Measurements from ENCODE around the gene VPS13D. TPM values are rescaled to one million over a fixed set of nuclear protein-coding genes. Genes with fewer than 3 reads are reported as not detected.
"Not testable (repeated sequence)": the region's sequence is repeated elsewhere in the genome, so short reads cannot be mapped to it uniquely, and the experiment has no call there.

The VPS13D gene
- total and polyA plus RNA-seq, 2 of the 4 experiments (the other 2 are of a cell fraction): 9.0 to 16.3 TPM

DNA sequence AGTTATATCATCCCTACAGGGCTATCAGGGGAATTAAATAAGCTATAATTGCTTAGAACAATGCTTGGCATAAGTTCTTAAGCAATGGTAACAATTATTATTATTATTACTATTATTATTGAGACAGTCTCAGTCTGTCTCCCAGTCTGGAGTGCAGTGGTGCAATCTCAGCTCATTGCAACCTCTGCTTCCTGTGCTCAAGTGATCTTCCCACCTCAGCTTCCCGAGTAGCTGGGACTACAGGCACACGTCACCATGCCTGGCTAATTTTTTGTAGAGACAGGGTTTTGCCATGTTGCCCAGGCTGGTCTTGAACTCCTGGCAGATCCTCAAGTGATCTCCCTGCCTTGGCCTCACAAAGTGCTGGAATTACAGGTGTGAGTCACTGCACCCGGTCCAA lies 308.7 kb downstream of the VPS13D start:
- H4K20me1 ChIP-seq (ENCODE audit: insufficient read depth, low read length); intact Hi-C loops (cut with micrococcal nuclease); H2AK9ac ChIP-seq (replicated peaks; ENCODE audit: low read depth, low read length, poor library complexity); H4K5ac ChIP-seq (ENCODE audit: low read depth, low read length); H3K79me1 ChIP-seq (ENCODE audit: low read depth in 1 of 2, low read length in 2 of 2); H2BK20ac ChIP-seq (ENCODE audit: low read depth, low read length); H3K23ac ChIP-seq (ENCODE audit: low read depth, low read length); H2BK15ac ChIP-seq (ENCODE audit: low read depth, low read length); H4K91ac ChIP-seq (ENCODE audit: insufficient read depth, low read depth, low read length); H3K27me3 ChIP-seq (ENCODE audit: control insufficient read depth, insufficient read depth, low read length); H3K9me3 ChIP-seq (ENCODE audit: control insufficient read depth, insufficient read depth, low read length); H2AK5ac ChIP-seq (ENCODE audit: low read depth, low read length); H4K8ac ChIP-seq (ENCODE audit: low read depth in 2 of 2, low read length in 2 of 2); H2BK120ac ChIP-seq (ENCODE audit: low read depth, low read length); H3K9me1 ChIP-seq (ENCODE audit: insufficient read depth, low read length); H3K36me3 ChIP-seq (ENCODE audit: control insufficient read depth, insufficient read depth, low read length); H3K4me3 ChIP-seq (ENCODE audit: insufficient read depth, low read depth, low read length); H3K18ac ChIP-seq (ENCODE audit: low read depth, low read length); in situ Hi-C loops (cut with MboI; ENCODE audit: low sequenced_read_pairs); H3K27ac ChIP-seq (ENCODE audit: insufficient read depth, low read length); H3K56ac ChIP-seq (ENCODE audit: extremely low read depth, insufficient read depth, low read length); ATAC-seq (ENCODE audit: low read depth); H3K14ac ChIP-seq (replicated peaks; ENCODE audit: low read depth, low read length); DNase-seq; dilution Hi-C loops (cut with HindIII; ENCODE audit: low sequenced_read_pairs, unreplicated experiment); BruUV-seq (replicated peaks); H3K9ac ChIP-seq (ENCODE audit: low read depth, low read length); H3K4ac ChIP-seq (ENCODE audit: low read depth, low read length); H2AFZ ChIP-seq (replicated peaks; ENCODE audit: low read length, poor library complexity); H3K4me2 ChIP-seq (ENCODE audit: low read depth, low read length); H2BK5ac ChIP-seq (ENCODE audit: low read depth, low read length, poor library complexity, severe bottlenecking): not testable (repeated sequence)
- H3K4me1 ChIP-seq (ENCODE audit: control insufficient read depth, insufficient read depth, low read length): peaks cover 23% of the 10 kb centered on the region
- ChIA-PET CTCF (interaction anchor here (0.8 kb wide), 1 partner anchor 12 kb away, joined by 5 read pairs; no protein-coding TSS in a partner anchor), POLR2A (ENCODE audit: unreplicated experiment) (interaction anchor here (0.5 kb wide), 1 partner anchor 185 kb away, joined by 3 read pairs; no protein-coding TSS in a partner anchor)
- WGBS, 2 experiments (ENCODE audit: extremely low coverage in 2 of 2, insufficient read length in 1 of 2): 100% methylated on average over 1 of the region's 3 CpGs; no CpG with 5 or more reads in 1 of the 2 experiments
